ENCODE results near the gene SHISA7. TPM values are rescaled to one million over a fixed set of nuclear protein-coding genes. Genes with fewer than 3 reads are reported as not detected.

Gene SHISA7
- total RNA-seq, 5 donors from 2014 or later (not counting 1 experiment from before 2014, with no cell fraction given), result not detected

GRCh38 chr19:55435020-55435419 is 8.1 kb downstream of the SHISA7 start:
- H3K27ac ChIP-seq (ENCODE audit: low read length), result no peak overlapping the region
- no peak overlapping the region for H3K27ac Mint-ChIP-seq
- no peaks in the 10 kb centered on the region for H3K36me3 ChIP-seq (ENCODE audit: control insufficient read depth in 2 of 2, extremely low read depth in 1 of 2, insufficient read depth in 1 of 2, low read length in 1 of 2)
- ChIA-PET POLR2A (no interaction called here), CTCF (no interaction called here)
- ATAC-seq (replicated peaks in 1 of 4), result no peak
- peaks cover 15 to 82% of the 10 kb centered on the region in 2 experiments for H3K27me3 ChIP-seq (replicated peaks in 1 of 2; ENCODE audit: control insufficient read depth in 2 of 2, extremely low read depth in 1 of 2, insufficient read depth in 2 of 2, low read length in 1 of 2)
- no peak overlapping the region for H3K4me3 ChIP-seq (ENCODE audit: control insufficient read depth in 1 of 2, extremely low read depth in 1 of 2, low read length in 1 of 2)
- no peaks in the 10 kb centered on the region for H3K9me3 ChIP-seq
- H3K4me1 Mint-ChIP-seq, result peaks cover 1 to 7% (median 4%) of the 10 kb centered on the region in 3 donors
- H3K4me3 Mint-ChIP-seq, result no peak overlapping the region
- H3K27me3 Mint-ChIP-seq, result peaks cover 45 to 60% of the 10 kb centered on the region in 2 donors
- DNase-seq, result no peak
- H3K36me3 Mint-ChIP-seq, result no peaks in the 10 kb centered on the region
- peaks cover 0 to under 1% of the 10 kb centered on the region in 2 experiments for H3K4me1 ChIP-seq (ENCODE audit: control insufficient read depth in 1 of 2, extremely low read depth in 1 of 2, insufficient read depth in 2 of 2, low read length in 2 of 2)
- H3K9me3 Mint-ChIP-seq, result no peaks in the 10 kb centered on the region
- 98% methylated on average over 4 of the region's 4 CpGs for WGBS (ENCODE audit: insufficient coverage)

GRCh38 chr19:55434356-55434919 is 8.7 kb downstream of the SHISA7 start:
- H3K4me1 ChIP-seq (ENCODE audit: control insufficient read depth in 1 of 2, extremely low read depth in 1 of 2, insufficient read depth in 2 of 2, low read length in 2 of 2), result peaks cover 0 to 2% of the 10 kb centered on the region in 2 experiments
- peaks cover 42 to 59% of the 10 kb centered on the region in 2 donors for H3K27me3 Mint-ChIP-seq
- no peaks in the 10 kb centered on the region for H3K36me3 ChIP-seq (ENCODE audit: control insufficient read depth in 2 of 2, extremely low read depth in 1 of 2, insufficient read depth in 1 of 2, low read length in 1 of 2)
- ChIA-PET CTCF (no interaction called here), POLR2A (no interaction called here)
- ATAC-seq (replicated peaks in 1 of 4), result no peak
- H3K27me3 ChIP-seq (replicated peaks in 1 of 2; ENCODE audit: control insufficient read depth in 2 of 2, extremely low read depth in 1 of 2, insufficient read depth in 2 of 2, low read length in 1 of 2), result peaks cover 15 to 83% of the 10 kb centered on the region in 2 experiments
- 77% methylated on average over 4 of the region's 4 CpGs for WGBS (ENCODE audit: insufficient coverage)
- no peaks in the 10 kb centered on the region for H3K36me3 Mint-ChIP-seq
- H3K27ac Mint-ChIP-seq, result no peak overlapping the region
- H3K4me3 ChIP-seq (ENCODE audit: control insufficient read depth in 1 of 2, extremely low read depth in 1 of 2, low read length in 1 of 2), result no peak overlapping the region
- H3K27ac ChIP-seq (ENCODE audit: low read length), result no peak overlapping the region
- H3K9me3 ChIP-seq, result no peaks in the 10 kb centered on the region
- no peak for DNase-seq
- H3K4me1 Mint-ChIP-seq, result peaks cover 0 to 6% (median 3%) of the 10 kb centered on the region in 3 donors
- no peak overlapping the region for H3K4me3 Mint-ChIP-seq
- no peaks in the 10 kb centered on the region for H3K9me3 Mint-ChIP-seq

- ATAC-seq (replicated peaks in 1 of 4) (no peak), DNase-seq (no peak)
- Histone ChIP-seq H3K9me3 (no peaks in the 10 kb centered on the region), H3K27me3 (replicated peaks in 1 of 2; ENCODE audit: control insufficient read depth in 2 of 2, extremely low read depth in 1 of 2, insufficient read depth in 2 of 2, low read length in 1 of 2) (peaks cover 9 to 83% of the 10 kb centered on the region in 2 experiments), H3K4me3 (ENCODE audit: control insufficient read depth in 1 of 2, extremely low read depth in 1 of 2, low read length in 1 of 2) (no peak overlapping the region), H3K27ac (ENCODE audit: low read length) (no peak overlapping the region), H3K36me3 (ENCODE audit: control insufficient read depth in 2 of 2, extremely low read depth in 1 of 2, insufficient read depth in 1 of 2, low read length in 1 of 2) (no peaks in the 10 kb centered on the region), H3K4me1 (ENCODE audit: control insufficient read depth in 1 of 2, extremely low read depth in 1 of 2, insufficient read depth in 2 of 2, low read length in 2 of 2) (peaks cover 0 to 4% of the 10 kb centered on the region in 2 experiments)
- peaks cover 0 to 3% (median 0%) of the 10 kb centered on the region in 3 donors for H3K4me1 Mint-ChIP-seq
- no peak overlapping the region for H3K4me3 Mint-ChIP-seq
- CTCF ChIA-PET, result no interaction called here
- H3K27me3 Mint-ChIP-seq, result peaks cover 39 to 53% of the 10 kb centered on the region in 2 donors
- no peaks in the 10 kb centered on the region for H3K36me3 Mint-ChIP-seq
- POLR2A ChIA-PET, result no interaction called here
- WGBS (ENCODE audit: insufficient coverage), result 24% methylated on average over 48 of the region's 48 CpGs
- no peaks in the 10 kb centered on the region for H3K9me3 Mint-ChIP-seq
- H3K27ac Mint-ChIP-seq, result no peak overlapping the region
These were observed 9.8 kb downstream of the SHISA7 start for GRCh38 chr19:55433292-55433691.

DNA sequence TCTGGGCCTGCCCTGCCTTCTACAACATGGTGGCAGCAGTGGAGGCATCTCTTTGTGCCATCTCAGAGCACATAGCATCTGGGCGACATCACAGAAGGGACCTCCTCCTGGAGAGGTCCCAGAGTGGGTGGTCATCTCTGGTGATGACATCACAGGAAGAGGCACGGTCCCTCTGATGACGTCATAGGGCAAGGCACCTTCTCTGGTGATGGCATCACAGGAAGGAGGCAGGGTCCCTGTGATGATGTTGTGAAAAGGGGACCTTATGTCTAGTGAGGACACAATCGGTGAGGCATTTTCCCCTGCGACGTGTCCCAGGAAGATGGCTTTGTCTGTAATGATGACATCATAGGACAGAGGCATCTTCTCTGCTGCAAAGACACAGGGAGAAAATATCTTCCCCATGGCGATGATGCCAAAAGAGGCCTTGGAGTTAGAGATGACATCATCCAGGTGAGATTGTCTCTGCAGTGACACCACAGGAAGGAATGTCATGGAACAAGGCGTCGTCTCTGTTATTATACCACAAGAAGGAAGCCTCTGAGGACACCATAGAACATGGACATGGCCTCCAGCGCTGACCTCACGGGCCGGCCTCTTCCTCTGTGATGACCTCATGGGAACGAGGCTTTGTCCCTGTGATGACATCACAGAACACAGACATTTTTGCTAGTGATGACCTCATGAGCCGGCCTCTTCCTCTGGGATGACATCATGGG is 10.7 kb downstream of the SHISA7 start:
- POLR2A ChIA-PET, result no interaction called here

GRCh38 chr19:55431183-55431582 is 11.9 kb downstream of the SHISA7 start:
- no peaks in the 10 kb centered on the region for H3K9me3 ChIP-seq
- H3K4me3 Mint-ChIP-seq, result no peak overlapping the region
- ChIA-PET CTCF (no interaction called here), POLR2A (no interaction called here)
- peak overlapping the region in 1 of 2 donors; percentile 14 for H3K27ac Mint-ChIP-seq
- DNase-seq, result no peak
- no peak for ATAC-seq (replicated peaks in 1 of 4)
- peaks cover 0 to 4% of the 10 kb centered on the region in 2 experiments for H3K4me1 ChIP-seq (ENCODE audit: control insufficient read depth in 1 of 2, extremely low read depth in 1 of 2, insufficient read depth in 2 of 2, low read length in 2 of 2)
- no peak overlapping the region for H3K27ac ChIP-seq (ENCODE audit: low read length)
- H3K36me3 Mint-ChIP-seq, result no peaks in the 10 kb centered on the region
- H3K4me1 Mint-ChIP-seq, result no peaks in the 10 kb centered on the region
- H3K36me3 ChIP-seq (ENCODE audit: control insufficient read depth in 2 of 2, extremely low read depth in 1 of 2, insufficient read depth in 1 of 2, low read length in 1 of 2), result no peaks in the 10 kb centered on the region
- H3K27me3 ChIP-seq (replicated peaks in 1 of 2; ENCODE audit: control insufficient read depth in 2 of 2, extremely low read depth in 1 of 2, insufficient read depth in 2 of 2, low read length in 1 of 2), result peaks cover 9 to 63% of the 10 kb centered on the region in 2 experiments
- WGBS (ENCODE audit: insufficient coverage), result 82% methylated on average over 1 of the region's 1 CpG
- no peak overlapping the region for H3K4me3 ChIP-seq (ENCODE audit: control insufficient read depth in 1 of 2, extremely low read depth in 1 of 2, low read length in 1 of 2)
- H3K27me3 Mint-ChIP-seq, result peaks cover 29 to 37% of the 10 kb centered on the region in 2 donors
- no peaks in the 10 kb centered on the region for H3K9me3 Mint-ChIP-seq

More for the DNA sequence above, 10.7 kb downstream of the SHISA7 start:
- peaks cover 38 to 46% of the 10 kb centered on the region in 2 donors for H3K27me3 Mint-ChIP-seq
- H3K4me1 ChIP-seq (ENCODE audit: control insufficient read depth in 1 of 2, extremely low read depth in 1 of 2, insufficient read depth in 2 of 2, low read length in 2 of 2), result peaks cover 0 to 4% of the 10 kb centered on the region in 2 experiments
- H3K36me3 ChIP-seq (ENCODE audit: control insufficient read depth in 2 of 2, extremely low read depth in 1 of 2, insufficient read depth in 1 of 2, low read length in 1 of 2), result no peaks in the 10 kb centered on the region
- CTCF ChIA-PET, result no interaction called here
- ATAC-seq (replicated peaks in 1 of 4), result no peak
- H3K4me3 ChIP-seq (ENCODE audit: control insufficient read depth in 1 of 2, extremely low read depth in 1 of 2, low read length in 1 of 2), result no peak overlapping the region
- peaks cover 0 to 3% (median 0%) of the 10 kb centered on the region in 3 donors for H3K4me1 Mint-ChIP-seq
- H3K4me3 Mint-ChIP-seq, result no peak overlapping the region
- no peaks in the 10 kb centered on the region for H3K9me3 ChIP-seq
- DNase-seq, result no peak
- H3K27ac Mint-ChIP-seq, result no peak overlapping the region
- H3K27ac ChIP-seq (ENCODE audit: low read length), result no peak overlapping the region
- peaks cover 9 to 75% of the 10 kb centered on the region in 2 experiments for H3K27me3 ChIP-seq (replicated peaks in 1 of 2; ENCODE audit: control insufficient read depth in 2 of 2, extremely low read depth in 1 of 2, insufficient read depth in 2 of 2, low read length in 1 of 2)
- H3K9me3 Mint-ChIP-seq, result no peaks in the 10 kb centered on the region
- no peaks in the 10 kb centered on the region for H3K36me3 Mint-ChIP-seq
- 88% methylated on average over 10 of the region's 14 CpGs for WGBS (ENCODE audit: insufficient coverage)

DNA sequence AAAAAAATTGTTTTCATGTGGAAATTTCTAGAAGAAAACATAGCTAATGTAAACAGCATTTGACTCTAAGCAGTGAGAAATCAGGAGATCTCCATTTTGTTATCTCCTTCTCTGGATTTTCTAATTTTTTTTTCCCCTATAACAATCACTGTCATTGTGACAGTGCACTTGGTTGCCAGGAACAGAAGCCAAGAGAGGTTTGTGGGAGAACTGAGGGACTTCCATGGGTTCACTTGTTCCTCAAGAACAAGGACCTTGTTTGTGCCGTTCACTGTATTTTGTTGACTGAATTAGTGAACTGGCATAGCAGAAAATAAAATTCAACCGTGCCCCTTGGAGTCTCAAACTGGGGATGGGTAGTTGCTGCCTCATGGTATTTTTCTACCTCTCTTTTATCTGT is 17.1 kb downstream of the SHISA7 start:
- no peaks in the 10 kb centered on the region for H3K9me3 Mint-ChIP-seq
- no peak overlapping the region for H3K4me3 Mint-ChIP-seq
- DNase-seq (no peak), ATAC-seq (replicated peaks in 1 of 4) (no peak)
- no peaks in the 10 kb centered on the region for H3K36me3 ChIP-seq (ENCODE audit: control insufficient read depth in 2 of 2, extremely low read depth in 1 of 2, insufficient read depth in 1 of 2, low read length in 1 of 2)
- H3K4me1 Mint-ChIP-seq, result peaks cover 11 to 12% (median 12%) of the 10 kb centered on the region in 3 donors
- H3K9me3 ChIP-seq, result no peaks in the 10 kb centered on the region
- peaks cover under 1 to 41% of the 10 kb centered on the region in 2 experiments for H3K27me3 ChIP-seq (replicated peaks in 1 of 2; ENCODE audit: control insufficient read depth in 2 of 2, extremely low read depth in 1 of 2, insufficient read depth in 2 of 2, low read length in 1 of 2)
- ChIA-PET CTCF (no interaction called here), POLR2A (interaction anchor here in 1 of 2 donors (0.6 kb wide), 2 partner anchors 39 to 51 kb away, joined by 3 to 4 read pairs; no protein-coding TSS in a partner anchor)
- H3K4me3 ChIP-seq (ENCODE audit: control insufficient read depth in 1 of 2, extremely low read depth in 1 of 2, low read length in 1 of 2), result no peak overlapping the region
- no peak overlapping the region for H3K27ac Mint-ChIP-seq
- H3K4me1 ChIP-seq (ENCODE audit: control insufficient read depth in 1 of 2, extremely low read depth in 1 of 2, insufficient read depth in 2 of 2, low read length in 2 of 2), result peaks cover 6 to 15% of the 10 kb centered on the region in 2 experiments
- H3K27ac ChIP-seq (ENCODE audit: low read length), result no peak overlapping the region
- WGBS (ENCODE audit: insufficient coverage), result no CpG with 5 or more reads among the region's 2 CpGs
- peaks cover 15 to 21% of the 10 kb centered on the region in 2 donors for H3K27me3 Mint-ChIP-seq
- no peaks in the 10 kb centered on the region for H3K36me3 Mint-ChIP-seq
